Measurements from ENCODE around the gene CCDC38.
"Not testable (repeated sequence)": the region's sequence is repeated elsewhere in the genome, so short reads cannot be mapped to it uniquely, and the experiment has no call there.

CCDC38 gene
- total RNA-seq: 0.56 reads per million

DNA sequence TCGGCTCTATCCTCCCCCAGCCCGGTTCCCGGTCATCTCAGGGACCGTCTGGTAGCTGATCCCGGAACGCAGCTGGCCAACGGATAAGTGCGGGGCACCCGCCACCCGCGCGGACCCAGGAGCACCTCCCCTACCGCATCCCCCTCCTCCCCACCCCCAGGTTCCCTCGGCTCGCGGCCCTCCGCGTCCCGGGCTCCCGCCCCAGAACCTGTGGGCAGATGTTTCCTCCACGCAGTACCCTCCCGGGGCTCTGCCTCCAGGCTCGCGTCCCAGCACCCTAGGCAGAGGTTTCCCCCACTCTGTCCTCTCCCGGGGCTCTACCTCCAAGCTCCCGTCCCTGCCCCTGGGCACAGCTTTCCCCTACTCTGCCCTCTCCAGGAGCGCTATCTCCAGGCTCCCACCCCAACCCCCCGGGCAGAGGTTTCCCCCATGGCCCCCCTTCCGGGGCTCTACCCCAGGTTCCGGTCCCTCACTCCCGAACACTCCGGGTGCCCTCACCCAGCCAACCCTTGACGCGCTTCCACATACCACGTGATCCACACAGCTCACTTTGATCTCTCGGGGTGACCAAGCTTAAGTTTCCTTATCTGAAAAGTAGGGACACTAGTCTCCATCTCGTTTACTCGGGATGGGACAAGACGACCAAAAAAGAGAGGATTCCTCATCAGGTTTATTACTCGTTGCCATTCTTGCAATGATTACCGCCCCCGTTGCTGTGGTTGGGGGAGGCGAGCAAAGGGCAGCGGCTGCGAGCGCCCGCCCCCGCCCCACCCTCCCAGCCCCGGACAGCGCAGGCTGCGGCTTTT is at the start of gene CCDC38:
Gene CCDC38 (minus strand): TSS at position 91 of the 806 bp plus-strand sequence. CDS start 6,105 bp downstream, outside the sequence.
- DNase-seq: peak; percentile 73

GRCh38 chr12:95990136-95990535 is 47.7 kb upstream of the CCDC38 start:
- DNase-seq: no peak

DNA sequence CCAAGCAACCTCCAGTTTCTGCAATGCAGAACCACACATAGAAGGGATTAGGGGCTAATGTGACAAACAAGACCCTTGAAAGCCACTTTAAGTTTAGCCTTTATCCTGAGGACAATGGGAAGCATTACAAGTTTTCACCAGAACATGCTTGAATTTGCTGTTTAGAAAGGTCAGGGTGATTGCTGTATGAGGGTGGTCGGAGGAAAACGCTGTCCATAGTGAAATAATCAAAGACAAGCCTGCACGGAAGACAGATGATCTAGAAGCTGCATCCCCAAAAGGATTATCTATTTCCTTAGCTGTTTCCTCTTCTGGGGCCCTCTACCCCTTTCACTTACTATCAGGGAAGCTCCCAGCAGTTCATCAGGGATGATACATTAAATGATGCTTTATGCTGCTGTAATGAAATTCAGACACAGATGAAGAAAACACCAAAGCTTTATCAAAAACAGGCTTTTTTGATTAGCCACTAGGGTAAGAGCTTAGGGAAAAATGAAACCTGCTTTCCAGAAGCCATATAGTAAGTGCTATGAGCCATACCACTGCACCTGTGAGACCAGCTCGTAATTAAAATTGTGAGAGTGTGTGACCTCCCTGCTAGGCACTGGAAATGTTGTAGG is 47.2 kb upstream of the CCDC38 start:
- no peak for DNase-seq

GRCh38 chr12:95988506-95989275 is 46.3 kb upstream of the CCDC38 start:
- DNase-seq: no peak

- DNase-seq: no peak
Measured at GRCh38 chr12:95986635-95987570, 44.5 kb upstream of the CCDC38 start.

DNA sequence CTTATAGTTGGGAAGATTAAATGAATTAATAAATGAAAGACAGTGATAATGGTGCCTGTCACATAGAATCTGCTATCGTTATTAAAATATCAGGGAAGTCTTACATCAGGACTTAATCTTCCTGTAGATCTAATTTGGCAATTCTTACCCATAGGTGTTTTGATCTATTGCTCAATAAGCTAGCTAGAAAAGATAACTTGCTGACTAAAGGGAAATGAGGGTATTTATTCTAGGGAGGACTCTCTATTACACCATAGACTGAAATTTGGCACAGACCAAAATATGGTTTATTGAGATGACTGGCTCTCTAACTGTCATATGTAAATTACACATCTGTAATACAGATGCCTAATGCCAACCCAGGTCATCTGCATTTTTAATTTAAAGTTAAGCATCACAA is 42.3 kb upstream of the CCDC38 start:
- no peak for DNase-seq

DNA sequence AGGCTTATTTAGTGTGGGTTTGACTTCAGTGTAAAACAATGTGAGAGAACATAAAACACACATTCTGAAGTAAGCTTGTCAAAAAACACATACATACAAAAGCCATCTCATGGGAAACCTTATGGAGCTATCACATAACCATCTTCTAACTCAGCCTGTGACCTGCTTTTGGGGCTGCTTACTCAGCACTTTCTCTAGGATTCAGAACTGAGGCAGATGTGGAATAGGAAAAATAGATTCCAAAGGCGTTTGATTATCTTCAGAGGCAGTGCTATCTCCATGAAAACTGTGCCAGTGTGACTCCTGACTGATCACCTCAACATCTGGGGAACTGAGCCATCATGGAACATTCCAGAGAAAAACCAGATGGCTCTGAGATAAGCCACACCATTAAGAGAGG is 40.2 kb upstream of the CCDC38 start:
- DNase-seq: no peak

DNA sequence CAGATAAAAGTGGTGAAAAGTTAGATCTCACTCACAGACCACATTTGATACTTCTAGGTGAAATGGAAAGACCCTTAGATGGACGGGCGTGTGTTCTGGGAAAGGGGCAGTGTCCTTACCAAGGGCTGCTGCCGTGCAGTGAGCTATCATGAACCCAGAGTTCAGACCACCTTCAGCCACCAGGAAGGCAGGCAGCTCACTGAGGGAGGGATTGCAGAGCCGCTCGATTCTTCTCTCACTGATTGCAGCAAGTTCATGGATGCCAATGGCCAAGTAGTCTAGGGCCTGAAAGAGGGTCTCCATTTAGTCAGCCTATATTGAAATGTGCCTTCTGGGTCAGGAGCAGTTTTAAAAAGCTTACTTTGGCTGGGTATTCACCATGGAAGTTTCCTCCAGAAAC is 38.0 kb upstream of the CCDC38 start:
- DNase-seq: no peak

- DNase-seq: no peak
Measured at GRCh38 chr12:95978774-95979173, 36.4 kb upstream of the CCDC38 start.

GRCh38 chr12:95978351-95978750 is 35.9 kb upstream of the CCDC38 start:
- DNase-seq: no peak

- no peak for DNase-seq
Measured at GRCh38 chr12:95977764-95978305, 35.4 kb upstream of the CCDC38 start.

- no peak for DNase-seq
Measured at GRCh38 chr12:95976416-95976832, 34.0 kb upstream of the CCDC38 start.

DNA sequence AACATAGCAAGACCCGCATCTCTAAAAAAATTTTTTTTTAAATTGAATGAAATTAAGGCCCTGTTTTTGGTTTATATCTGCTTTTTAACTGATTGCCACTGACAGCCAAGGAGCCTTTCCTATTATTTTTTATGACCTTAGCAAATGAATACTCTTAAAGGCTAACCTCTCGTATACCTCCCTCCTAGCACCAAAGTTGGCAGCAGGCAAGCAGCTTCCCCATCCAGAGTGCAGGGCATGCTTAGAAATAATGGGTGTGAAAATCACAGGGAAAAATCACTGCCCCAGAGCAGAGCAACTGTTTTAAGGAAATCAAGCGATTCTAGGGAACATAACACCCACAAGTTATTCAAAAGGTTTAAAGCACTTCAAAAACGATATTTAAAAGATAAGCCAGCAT is 33.1 kb upstream of the CCDC38 start:
- no peak for DNase-seq

- no peak for DNase-seq
Measured at GRCh38 chr12:95974358-95974757, 31.9 kb upstream of the CCDC38 start.

DNA sequence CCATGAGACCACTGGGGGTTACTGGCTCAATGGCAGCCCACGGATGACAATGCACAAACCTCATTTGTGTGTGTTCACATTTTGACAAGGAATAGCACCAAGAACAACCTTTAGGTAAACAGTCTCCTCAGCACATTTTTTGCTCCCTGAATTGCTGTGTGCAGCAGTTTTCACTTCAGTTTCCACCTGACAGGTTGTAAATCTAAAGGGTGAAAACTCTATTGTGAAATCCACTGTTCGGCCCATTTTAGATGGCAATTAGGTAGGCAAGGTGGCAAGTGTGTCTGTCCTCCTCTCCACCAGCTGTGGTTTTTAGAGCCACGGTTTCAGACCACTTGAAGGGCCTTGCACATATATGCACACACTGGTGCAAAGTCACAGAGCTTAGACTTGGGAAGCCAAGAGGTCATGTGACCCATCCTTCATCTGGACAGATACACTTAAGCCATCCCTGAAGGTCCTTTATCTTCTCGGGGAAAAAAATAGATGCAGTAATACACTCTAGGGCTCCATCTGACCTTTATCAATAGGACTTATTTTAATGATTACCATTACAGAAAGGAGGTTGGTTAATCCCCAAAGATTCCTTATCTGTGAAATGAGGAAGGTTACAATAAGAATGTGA is 30.5 kb upstream of the CCDC38 start:
- DNase-seq: no peak

- no peak for DNase-seq
Measured at GRCh38 chr12:95970905-95971304, 28.5 kb upstream of the CCDC38 start.

- not testable (repeated sequence) for DNase-seq
Measured at GRCh38 chr12:95969116-95969515, 26.7 kb upstream of the CCDC38 start.

- no peak for DNase-seq
Measured at GRCh38 chr12:95967301-95967700, 24.9 kb upstream of the CCDC38 start.

GRCh38 chr12:95966287-95966870 is 24.0 kb upstream of the CCDC38 start:
- DNase-seq: no peak

GRCh38 chr12:95963096-95963495 is 20.7 kb upstream of the CCDC38 start:
- DNase-seq: no peak

DNA sequence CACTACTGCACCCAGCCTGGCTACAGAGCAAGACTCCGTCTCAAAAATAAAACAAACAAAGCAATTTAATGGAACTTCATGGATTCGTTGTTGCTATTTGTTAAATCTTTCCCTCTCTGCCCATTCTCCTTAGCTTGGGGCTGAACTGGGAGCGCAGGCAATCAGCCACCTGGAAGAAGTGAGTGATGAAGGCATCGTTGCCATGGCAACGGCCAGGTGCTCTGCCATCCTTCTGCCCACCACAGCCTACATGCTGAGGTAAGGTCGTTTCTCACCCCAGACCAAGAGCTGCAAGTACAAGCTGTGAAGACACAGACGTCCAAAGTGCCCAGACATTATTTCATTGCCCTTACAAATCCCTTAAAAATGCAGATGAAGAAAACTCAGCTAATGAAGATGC is 19.8 kb upstream of the CCDC38 start:
- DNase-seq: no peak

Measured in effector CD4-positive, alpha-beta T cell (primary cell).